EL (cell line): ENCODE results near the gene CYBC1.

Source experiments
- DNase-seq: peaks from one replicate; pipeline ENCODE4 v3.0.0-alpha.2; 2016

The CYBC1 gene

GRCh38 chr17:82446649-82447048 lies 3.9 kb downstream of the CYBC1 start:
- no peak for DNase-seq

GRCh38 chr17:82446124-82446523 lies 4.4 kb downstream of the CYBC1 start:
- DNase-seq: no peak

- no peak for DNase-seq
Observed at GRCh38 chr17:82445542-82445941, 5.0 kb downstream of the CYBC1 start.

- DNase-seq: no peak
Observed at GRCh38 chr17:82444941-82445521, 5.5 kb downstream of the CYBC1 start.

GRCh38 chr17:82444284-82444893 lies 6.2 kb downstream of the CYBC1 start:
- no peak for DNase-seq

- DNase-seq: no peak
Observed at GRCh38 chr17:82443465-82444283, 6.9 kb downstream of the CYBC1 start.

- DNase-seq: no peak
Observed at GRCh38 chr17:82442643-82443464, 7.7 kb downstream of the CYBC1 start.

GRCh38 chr17:82441691-82442487 lies 8.7 kb downstream of the CYBC1 start:
- no peak for DNase-seq

GRCh38 chr17:82440991-82441627 lies 9.4 kb downstream of the CYBC1 start:
- DNase-seq: no peak

GRCh38 chr17:82440469-82440981 lies 10.0 kb downstream of the CYBC1 start:
- DNase-seq: no peak

GRCh38 chr17:82439829-82440365 lies 10.7 kb downstream of the CYBC1 start:
- DNase-seq: no peak

- DNase-seq: no peak
Observed at GRCh38 chr17:82439194-82439828, 11.2 kb downstream of the CYBC1 start.

GRCh38 chr17:82438401-82439193 lies 12.0 kb downstream of the CYBC1 start:
- no peak for DNase-seq

GRCh38 chr17:82437325-82437668 lies 13.3 kb downstream of the CYBC1 start:
- DNase-seq: no peak

GRCh38 chr17:82436601-82437324 lies 13.8 kb downstream of the CYBC1 start:
- no peak for DNase-seq

- no peak for DNase-seq
Observed at GRCh38 chr17:82435601-82436583, 14.7 kb downstream of the CYBC1 start.

GRCh38 chr17:82435103-82435502 lies 15.4 kb downstream of the CYBC1 start:
- DNase-seq: peak; percentile 57

- DNase-seq: no peak
Observed at GRCh38 chr17:82434216-82434565, 16.4 kb downstream of the CYBC1 start.
